ENCODE measurements around the gene EGLN2.

- TF ChIP-seq CTCF (IDR thresholded peaks at IDR 0.05; ENCODE audit: borderline replicate concordance, extremely low read depth, low read length, poor library complexity, severe bottlenecking) (no peak), EZH2 (IDR thresholded peaks at IDR 0.05; ENCODE audit: borderline replicate concordance, low read depth, low read length, severe bottlenecking) (no peak)
Measured at GRCh38 chr19:40759352-40759751, 39.6 kb upstream of the EGLN2 start.
